Mammary microvascular endothelial cell (primary cell): ENCODE results near the gene OR51I2. TPM values are rescaled to one million over a fixed set of nuclear protein-coding genes. Genes with fewer than 3 reads are reported as not detected.

Experiments used
- total RNA-seq: library from RNA; depleted of rRNA; stranded (reverse); fragments of >200 nt; gene quantifications from 2 replicates; pipeline ENCODE4 v1.2.3, GENCODE V29; 2015

Gene OR51I2, protein sequence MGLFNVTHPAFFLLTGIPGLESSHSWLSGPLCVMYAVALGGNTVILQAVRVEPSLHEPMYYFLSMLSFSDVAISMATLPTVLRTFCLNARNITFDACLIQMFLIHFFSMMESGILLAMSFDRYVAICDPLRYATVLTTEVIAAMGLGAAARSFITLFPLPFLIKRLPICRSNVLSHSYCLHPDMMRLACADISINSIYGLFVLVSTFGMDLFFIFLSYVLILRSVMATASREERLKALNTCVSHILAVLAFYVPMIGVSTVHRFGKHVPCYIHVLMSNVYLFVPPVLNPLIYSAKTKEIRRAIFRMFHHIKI
- total RNA-seq = not detected in 2 replicates

DNA sequence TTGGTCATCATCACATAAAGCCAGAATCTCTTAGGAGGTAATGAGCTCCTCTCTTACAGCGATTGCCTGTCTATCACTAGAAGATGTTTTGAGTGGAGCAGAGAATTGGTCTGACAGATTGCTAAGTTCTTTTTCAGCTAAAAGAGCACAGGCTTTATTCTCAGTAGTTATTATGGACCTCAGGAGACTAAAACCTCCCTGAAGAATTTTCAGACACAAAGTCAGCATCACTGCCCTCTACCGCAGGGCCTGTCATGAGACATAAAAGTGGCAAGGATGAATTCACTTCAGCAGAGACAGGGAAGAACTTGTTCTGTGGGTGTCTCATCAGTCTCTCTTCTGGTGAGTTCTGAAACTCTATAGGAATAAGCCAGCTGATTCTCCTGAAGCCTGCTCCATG lies at the start of gene OR51I2:
OR51I2 (plus strand) TSS at position 301 of the 400 bp plus-strand sequence. CDS start 4,166 bp downstream, outside the sequence.

GRCh38 chr11:5421811-5422210 lies 27.3 kb upstream of the OR51I2 start, which contains the start of gene OR51Q1:
Gene OR51Q1 (plus strand): TSS chr11:5422111. CDS start chr11:5422201, 90 bp downstream.

GRCh38 chr11:5441414-5441813 lies 7.7 kb upstream of the OR51I2 start, which contains the start of gene OR51I1:
Gene OR51I1 (minus strand): TSS chr11:5441514. CDS start chr11:5441514, 0 bp downstream.

DNA sequence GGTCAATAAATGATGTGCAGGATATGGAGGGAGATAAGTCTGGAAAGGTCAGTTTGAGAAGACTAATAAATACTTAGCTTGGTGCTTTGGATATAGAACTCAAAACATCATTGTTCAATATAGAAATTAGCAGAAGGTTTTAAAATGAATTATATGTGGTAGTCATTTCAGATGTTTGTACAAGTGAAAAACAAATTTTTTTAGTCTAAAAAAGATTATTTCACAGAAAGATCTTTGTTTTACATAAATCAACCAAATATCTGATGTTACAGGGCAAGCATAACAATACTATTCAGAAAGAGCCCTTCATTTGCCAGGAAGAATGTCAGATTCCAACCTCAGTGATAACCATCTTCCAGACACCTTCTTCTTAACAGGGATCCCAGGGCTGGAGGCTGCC lies 39.3 kb downstream of the OR51I2 start, which contains the start of gene OR52D1:
OR52D1 (plus strand) TSS at position 301 of the 400 bp plus-strand sequence; CDS start at position 323, 22 bp downstream.

Other genes with a start within 250 kb of the OR51I2 start
- gene OR51V1, start 248.6 kb upstream of the OR51I2 start, total RNA-seq = not detected in 2 replicates
- not detected in 2 replicates for gene HBB, start 222.3 kb upstream of the OR51I2 start, total RNA-seq
- gene HBD, start 214.8 kb upstream of the OR51I2 start, total RNA-seq = not detected in 2 replicates
- not detected in 2 replicates for gene HBG1, start 199.5 kb upstream of the OR51I2 start, total RNA-seq
- not detected in 2 replicates for gene HBG2, start 194.5 kb upstream of the OR51I2 start, total RNA-seq
- gene HBE1, start 179.4 kb upstream of the OR51I2 start, total RNA-seq = not detected in 2 replicates
- gene OR51B4, start 147.4 kb upstream of the OR51I2 start, total RNA-seq = not detected in 2 replicates
- gene OR51B2, start 125.0 kb upstream of the OR51I2 start, total RNA-seq = not detected in 2 replicates
- gene OR51B5, start 105.8 kb upstream of the OR51I2 start, total RNA-seq = not detected in 2 replicates
- gene OR51B6, start 97.8 kb upstream of the OR51I2 start, total RNA-seq = not detected in 2 replicates
- not detected in 2 replicates for gene OR51M1, start 65.5 kb upstream of the OR51I2 start, total RNA-seq
- not detected in 2 replicates for gene OR51Q1, start 27.2 kb upstream of the OR51I2 start, total RNA-seq
- not detected in 2 replicates for gene OR51I1, start 7.8 kb upstream of the OR51I2 start, total RNA-seq
- gene OR52D1, start 39.4 kb downstream of the OR51I2 start, total RNA-seq = not detected in 2 replicates
- not detected in 2 replicates for gene UBQLN3, start 60.6 kb downstream of the OR51I2 start, total RNA-seq
- gene UBQLNL, start 67.4 kb downstream of the OR51I2 start, total RNA-seq = 0.25 TPM in 1 of 2 replicates, not detected in the other
- gene OR52H1, start 99.2 kb downstream of the OR51I2 start, total RNA-seq = not detected in 2 replicates
- not detected in 2 replicates for gene OR52B6, start 131.6 kb downstream of the OR51I2 start, total RNA-seq
- gene TRIM6, start 147.3 kb downstream of the OR51I2 start, total RNA-seq = 4.7 and 6.6 TPM in 2 replicates
- 10.8 and 14.0 TPM in 2 replicates for gene TRIM34, start 175.7 kb downstream of the OR51I2 start, total RNA-seq
- gene TRIM5, start 235.8 kb downstream of the OR51I2 start, total RNA-seq = 43.7 and 44.8 TPM in 2 replicates
- 135 and 147 TPM in 2 replicates for gene TRIM22, start 240.5 kb downstream of the OR51I2 start, total RNA-seq